NCI-H1048 (cell line): ENCODE results near the gene RPL21.
"Not testable (repeated sequence)": the region's sequence is repeated elsewhere in the genome, so short reads cannot be mapped to it uniquely, and the experiment has no call there.

Source experiments
- DNase-seq: peaks from one replicate; lab custom pipeline; 2025; lab: John Stamatoyannopoulos, UW

RPL21 gene

DNA sequence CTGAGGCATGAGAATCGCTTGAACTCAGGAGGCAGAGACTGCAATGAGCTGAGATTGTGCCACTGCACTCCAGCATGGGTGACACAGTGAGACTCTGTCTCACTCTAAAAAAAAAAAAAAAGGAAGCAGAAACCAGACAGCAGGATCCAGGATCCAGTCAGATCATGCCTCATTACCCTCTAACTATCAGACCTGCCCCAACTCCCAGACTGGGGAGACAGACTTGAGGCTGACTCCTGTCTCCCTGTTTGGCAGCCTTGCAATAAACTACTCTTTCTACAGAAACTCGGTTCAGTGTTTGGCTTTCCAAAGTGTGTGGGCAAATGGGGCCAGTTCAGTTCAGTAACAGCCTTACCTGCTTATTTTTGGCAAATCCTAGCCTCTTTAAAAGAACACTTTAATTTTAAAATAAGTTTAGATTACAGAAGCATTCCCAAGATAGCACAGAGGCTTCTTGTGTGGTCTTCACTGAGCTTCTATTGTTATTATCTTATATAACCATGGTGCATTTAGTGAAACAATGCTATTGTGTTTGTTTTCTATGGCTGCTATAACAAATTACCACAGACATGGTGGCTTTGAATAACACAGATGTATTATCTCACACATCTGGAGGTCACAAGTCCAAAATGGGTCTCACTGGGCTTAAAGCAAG is 37.8 kb downstream of the RPL21 start:
- no peak for DNase-seq

DNA sequence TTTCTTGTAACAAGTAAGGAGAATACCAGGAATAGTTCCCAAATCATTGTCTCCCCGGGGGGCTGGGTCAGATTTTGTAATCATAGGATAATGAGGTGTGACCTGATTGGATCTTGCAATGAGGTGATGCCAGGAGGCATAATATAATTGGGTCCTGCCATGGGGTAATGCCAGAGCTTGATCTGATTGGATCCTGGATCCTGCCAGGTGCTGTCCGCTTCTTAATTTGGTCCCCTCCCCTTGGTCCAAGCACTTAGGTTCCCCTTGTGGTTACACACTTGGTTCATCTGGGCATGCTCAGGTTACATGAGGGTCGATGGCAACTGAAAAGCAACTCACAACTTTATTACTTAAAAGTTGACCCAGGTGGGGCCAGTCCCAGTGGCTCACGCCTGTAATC is 39.4 kb downstream of the RPL21 start:
- DNase-seq = no peak

DNA sequence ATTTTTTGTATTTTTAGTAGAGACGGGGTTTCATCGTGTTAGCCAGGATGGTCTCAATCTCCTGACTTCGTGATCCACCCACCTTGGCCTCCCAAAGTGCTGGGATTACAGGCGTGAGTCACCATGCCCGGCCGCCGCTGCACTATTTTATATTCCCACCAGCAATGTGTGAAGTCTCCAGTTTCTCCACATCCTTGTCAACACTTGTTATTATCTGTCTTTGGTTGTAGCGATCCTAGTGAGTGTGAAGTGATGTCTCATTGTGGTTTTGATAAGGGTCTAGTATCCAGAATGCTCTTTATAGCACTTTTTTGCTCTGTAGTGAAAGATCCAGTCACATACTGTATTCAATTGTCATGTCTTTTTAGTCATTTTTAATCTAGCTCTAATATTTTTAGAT is 40.6 kb downstream of the RPL21 start:
- not testable (repeated sequence) for DNase-seq

DNA sequence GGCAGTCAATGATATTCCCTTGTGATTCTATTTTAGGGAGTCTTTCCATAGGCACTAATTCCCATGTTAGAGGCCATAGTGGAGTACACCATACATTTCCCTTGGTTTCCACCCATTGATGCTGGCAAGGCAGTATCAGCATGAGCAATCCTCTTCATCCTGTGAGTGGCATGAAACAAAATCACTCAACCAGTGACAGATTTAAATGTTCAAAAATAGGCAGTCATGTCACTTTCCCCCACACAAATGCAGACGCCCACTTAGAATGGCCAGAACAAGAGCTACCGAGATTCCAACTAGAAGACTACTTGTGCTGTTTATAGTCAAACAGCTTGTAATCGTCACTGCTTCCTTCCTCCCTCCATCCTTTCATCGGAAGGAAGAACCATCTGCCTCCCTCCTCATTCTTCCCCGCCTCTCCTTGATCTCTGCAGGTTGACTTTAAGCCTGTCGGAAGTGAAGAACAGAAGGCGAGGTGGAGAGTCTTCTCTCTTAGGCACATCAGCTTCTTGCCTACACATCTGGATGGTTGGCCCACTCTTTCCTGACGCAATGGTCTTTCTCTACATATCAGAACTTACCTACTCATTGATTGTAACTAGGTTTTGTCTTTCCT is 41.8 kb downstream of the RPL21 start:
- no peak for DNase-seq

DNA sequence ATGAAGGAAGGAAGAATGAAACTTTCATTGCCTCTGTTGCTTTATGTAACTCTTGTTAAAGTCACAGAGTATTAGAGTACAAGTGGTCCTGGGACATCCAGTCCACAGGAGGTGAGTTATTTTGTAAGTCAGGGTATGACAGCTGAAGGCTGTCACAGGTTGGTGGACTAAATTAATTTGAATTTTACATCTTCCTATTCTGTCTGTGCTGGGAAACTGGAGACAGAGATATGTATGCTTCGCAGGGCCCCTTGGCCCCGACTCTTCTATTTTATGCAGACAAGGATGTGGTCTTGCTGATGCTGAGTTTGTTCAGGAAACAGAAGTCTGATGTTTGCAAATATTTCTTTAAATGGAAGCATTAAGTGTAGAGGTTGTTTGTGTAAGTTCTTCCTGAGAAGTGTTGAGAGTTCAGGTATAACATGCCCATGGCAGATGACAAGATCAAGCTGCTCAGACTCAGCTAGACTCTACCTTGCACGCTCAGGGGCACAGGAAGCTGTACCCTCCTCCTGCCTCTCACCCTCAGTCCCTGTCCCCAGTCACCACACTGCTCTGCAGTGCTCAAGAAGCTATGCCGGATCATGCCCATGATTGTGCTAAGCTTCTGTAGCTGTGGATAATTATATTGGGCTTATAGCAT is 42.6 kb downstream of the RPL21 start:
- DNase-seq = no peak

DNA sequence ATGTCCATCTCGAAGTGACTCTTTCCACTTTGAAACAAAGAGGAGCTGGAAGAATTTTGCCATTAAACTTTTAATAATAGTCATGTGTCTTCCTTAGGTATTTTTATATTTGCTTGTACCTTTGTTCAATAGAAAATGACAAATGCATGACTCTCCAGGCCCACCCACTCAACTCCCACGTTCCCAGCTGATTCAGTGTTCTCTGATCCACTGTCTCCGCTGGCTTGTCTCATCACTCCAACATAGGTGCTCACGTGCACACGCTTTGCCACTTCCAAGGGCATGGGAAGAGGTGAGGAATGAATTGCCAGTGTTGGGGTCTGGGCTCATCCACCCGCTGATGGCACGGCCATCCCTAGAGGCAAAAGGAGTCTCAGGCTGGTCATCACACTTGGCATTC is 43.7 kb downstream of the RPL21 start:
- no peak for DNase-seq

DNA sequence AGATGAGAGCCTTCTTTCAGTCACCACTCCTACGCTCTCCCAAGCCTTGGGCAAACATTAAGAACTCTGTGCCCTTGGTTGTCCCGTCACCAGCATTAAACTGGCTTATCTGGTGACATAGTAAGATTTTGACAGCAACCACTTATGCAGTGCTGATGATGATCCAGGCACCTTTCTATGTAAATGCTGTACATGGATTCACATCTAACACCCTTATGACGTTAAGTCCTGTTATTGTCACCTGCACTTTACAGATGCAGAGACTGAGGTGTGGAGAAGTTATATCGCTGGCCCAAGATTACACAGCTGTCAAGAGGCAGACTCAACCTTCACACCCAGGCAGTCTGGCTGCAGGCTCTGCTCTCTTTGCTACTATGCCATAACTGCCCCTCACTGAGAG is 44.3 kb downstream of the RPL21 start:
- no peak for DNase-seq

DNA sequence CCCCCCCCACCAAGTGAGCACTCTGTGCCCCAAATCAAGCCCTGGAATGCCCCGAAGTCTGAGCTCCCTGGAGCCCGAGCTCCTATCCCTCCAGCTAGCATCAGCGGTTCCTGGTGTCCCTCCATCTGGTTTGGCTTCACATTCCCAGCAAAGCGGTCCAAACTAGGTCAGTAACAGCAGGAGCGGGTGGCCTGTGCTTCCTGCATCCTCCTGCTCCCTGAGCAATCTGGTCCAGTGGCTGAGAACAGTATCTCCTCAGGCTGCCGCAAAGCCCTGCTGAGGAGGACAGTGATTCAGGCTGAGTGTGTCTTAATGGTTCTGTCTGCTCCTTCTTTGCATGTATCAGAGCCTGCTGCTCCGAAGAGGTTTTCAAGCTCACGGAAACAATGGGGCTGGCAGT is 45.1 kb downstream of the RPL21 start:
- no peak for DNase-seq

DNA sequence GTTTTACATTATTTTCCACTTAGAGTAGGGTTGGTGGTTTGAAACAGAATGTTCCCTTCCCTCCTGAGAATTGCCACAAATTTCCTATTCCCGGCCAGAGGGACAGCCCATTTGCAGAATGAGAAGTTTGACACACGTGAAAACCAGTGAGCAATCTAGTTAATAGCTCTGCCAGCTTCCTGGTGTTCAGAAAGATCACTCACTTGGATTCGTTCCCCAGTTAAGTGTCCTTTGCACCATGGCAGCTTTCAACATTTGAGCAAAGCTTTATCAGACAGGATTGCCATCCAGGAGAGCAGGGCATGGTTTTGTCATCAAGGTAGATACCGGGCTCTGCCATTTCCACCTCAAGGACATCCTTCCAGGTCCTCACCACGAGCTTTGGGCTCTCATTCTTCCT is 47.5 kb downstream of the RPL21 start:
- no peak for DNase-seq

DNA sequence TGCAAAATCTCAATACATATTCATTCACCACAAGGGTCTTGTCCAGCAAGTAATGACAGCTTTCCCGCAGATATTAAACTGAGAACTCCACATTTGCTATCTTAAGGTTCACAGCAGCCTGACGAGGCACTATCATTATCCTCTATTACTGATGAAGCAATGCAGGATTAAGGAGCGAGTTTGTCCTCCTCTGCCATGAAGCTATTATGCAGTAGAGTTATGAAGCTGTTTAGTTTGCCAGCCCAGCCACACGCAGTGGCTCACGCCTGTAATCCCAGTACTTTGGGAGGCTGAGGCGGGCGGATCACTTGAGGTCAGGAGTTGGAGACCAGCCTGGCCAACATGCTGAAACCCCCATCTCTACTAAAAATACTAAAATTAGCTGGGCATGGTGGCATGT is 49.0 kb downstream of the RPL21 start:
- not testable (repeated sequence) for DNase-seq

DNA sequence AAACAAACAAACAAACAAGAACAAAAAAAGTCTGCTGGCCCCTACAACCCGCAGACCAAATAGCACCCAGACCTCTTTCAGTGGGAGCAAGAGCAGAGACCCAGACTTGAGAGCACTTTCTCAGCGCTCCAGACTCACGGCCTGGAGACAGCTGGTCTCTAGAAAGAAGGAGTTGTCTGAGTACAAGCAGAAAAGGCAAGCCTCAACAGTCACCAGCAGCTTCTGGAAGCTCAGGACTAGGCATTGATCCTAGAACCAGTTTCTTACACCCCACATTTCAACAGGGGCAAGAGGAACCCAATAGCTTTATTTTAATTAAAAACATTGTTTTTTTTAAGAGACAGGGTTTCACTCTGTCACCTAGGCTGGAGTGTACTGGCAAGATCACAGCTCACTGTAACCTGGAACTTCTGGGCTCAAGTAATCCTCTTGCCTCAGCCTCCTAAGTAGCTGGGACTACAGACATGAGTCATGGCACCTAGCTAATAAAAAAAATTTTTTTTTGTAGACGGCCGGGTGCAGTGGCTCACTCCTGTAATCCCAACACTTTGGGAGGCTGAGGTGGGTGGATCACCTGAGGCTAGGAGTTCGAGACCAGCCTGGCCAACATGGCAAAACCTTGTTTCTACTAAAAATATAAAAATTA is 49.7 kb downstream of the RPL21 start:
- no peak for DNase-seq

DNA sequence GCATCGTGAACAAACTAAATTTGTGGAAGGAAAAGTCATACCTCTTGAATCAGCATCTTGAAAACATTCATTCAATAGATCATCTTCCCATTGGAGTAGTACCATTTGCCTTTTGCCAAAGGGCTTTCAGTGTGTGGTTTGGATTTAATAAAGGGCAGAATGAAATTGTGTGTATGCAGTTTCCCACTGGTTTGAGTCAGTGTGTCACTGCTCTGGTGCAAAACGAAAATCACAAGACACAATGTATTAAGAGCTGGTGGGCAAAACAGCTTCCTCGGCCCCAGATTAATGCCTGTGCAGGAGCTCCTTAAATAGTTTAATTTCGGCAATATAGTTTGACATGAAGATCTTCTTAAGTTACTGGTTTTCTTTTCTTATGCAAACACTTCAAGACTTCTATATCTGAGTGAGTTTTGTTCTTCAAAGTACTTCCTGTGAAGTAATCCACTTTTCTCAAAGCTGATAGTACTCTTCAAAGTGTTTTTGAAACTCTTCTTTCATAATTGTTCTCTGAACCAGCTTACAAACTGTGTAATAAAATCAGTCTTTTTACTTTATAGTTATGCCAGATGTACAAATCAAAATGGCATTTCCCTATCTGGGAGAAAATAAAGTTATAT is 51.4 kb downstream of the RPL21 start:
- no peak for DNase-seq

DNA sequence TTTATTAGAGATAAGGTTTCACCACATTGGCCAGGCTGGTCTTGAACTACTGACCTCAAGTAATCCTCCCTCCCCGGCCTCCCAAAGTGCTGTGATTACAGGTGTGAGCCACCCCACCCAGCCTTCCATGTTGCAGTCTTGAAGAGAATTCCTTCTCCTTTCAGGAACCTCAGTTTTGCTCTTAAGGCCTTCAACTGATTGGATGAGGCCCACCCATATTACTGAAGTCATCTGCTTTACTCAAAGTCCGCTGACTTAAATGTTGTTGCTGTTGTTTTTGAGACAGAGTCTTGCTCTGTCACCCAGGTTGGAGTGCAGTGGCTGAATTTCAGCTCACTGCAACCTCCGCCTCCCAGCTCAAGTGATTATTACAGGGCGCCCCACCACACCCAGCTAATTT is 52.7 kb downstream of the RPL21 start:
- DNase-seq = no peak

DNA sequence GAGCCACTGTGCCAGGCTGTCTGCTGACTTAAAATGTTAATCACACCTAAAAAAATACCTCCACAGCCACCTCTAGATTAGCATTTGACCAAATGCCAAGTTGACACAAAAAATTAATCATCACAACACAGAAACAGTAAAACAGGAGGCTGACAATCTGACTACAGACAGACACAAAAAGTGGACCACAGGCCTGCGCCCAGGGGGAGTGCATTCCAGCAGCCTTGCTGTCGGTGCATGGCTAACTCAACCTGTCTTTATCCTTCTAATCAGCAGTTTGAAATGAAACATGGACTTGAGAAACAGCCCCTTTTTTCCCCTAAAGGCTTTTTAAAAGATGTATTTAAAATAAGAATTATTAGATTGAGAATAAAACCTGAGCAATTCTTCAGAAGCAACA is 53.3 kb downstream of the RPL21 start:
- DNase-seq = no peak
